Heart right ventricle (tissue), 16 donors: ENCODE measurements around the gene C19orf73. TPM values are rescaled to one million over a fixed set of nuclear protein-coding genes. Genes with fewer than 3 reads are reported as not detected.
"Not testable (repeated sequence)": the region's sequence is repeated elsewhere in the genome, so short reads cannot be mapped to it uniquely, and the experiment has no call there.

ENCODE experiments used
- ATAC-seq, 8 donors: fragments of 200-7000 bp; cut with Tn5 transposase; one replicate each; pipeline ENCODE4 v1.9.1; 2020; ENCODE audit warnings: mild to moderate bottlenecking in 8 of 8, moderate library complexity in 8 of 8, moderate number of reproducible peaks in 1 of 8
- DNase-seq, 2 donors: peaks; one replicate each; pipeline ENCODE4 v3.0.0-alpha.2; 2020
- H3K27ac ChIP-seq, 10 donors: fragments of 200-600 bp; sonication (generic) in 2 of 10; one replicate each; pipeline versions ENCODE4 v1.5.0 to v1.8.0; 2020 to 2022; ENCODE audit warnings: mild to moderate bottlenecking in 3 of 10
- H3K27me3 ChIP-seq, 7 donors: fragments of 200-600 bp; one replicate each; pipeline ENCODE4 v1.8.0; 2021 to 2022; ENCODE audit warnings: mild to moderate bottlenecking in 2 of 7
- H3K36me3 ChIP-seq, 9 donors: fragments of 200-600 bp; sonication (generic) in 1 of 9; one replicate each; pipeline versions ENCODE4 v1.5.0 to v1.8.0; 2020 to 2022; ENCODE audit warnings: mild to moderate bottlenecking in 2 of 9
- H3K4me1 ChIP-seq, 9 donors: fragments of 200-600 bp; sonication (generic) in 1 of 9; one replicate each; pipeline versions ENCODE4 v1.5.0 to v1.8.0; 2020 to 2022; ENCODE audit warnings: mild to moderate bottlenecking in 4 of 9
- H3K4me3 ChIP-seq, 10 donors: fragments of 200-600 bp; sonication (generic) in 2 of 10; one replicate each; pipeline versions ENCODE4 v1.5.0 to v1.8.0; 2020 to 2022; ENCODE audit warnings: mild to moderate bottlenecking in 7 of 10, moderate library complexity in 2 of 10
- H3K9me3 ChIP-seq, 11 donors: fragments of 200-600 bp in 10 of 11; sonication (generic) in 2 of 11; one replicate each; pipeline versions ENCODE4 v1.5.0 to v1.8.0; 2013 to 2022; ENCODE audit warnings: mild to moderate bottlenecking in 2 of 11, control low read depth in 1 of 11, moderate library complexity in 1 of 11
- WGBS, 2 donors: extraction: QIAGEN DNeasy Blood & Tissue Kit; methylation state at CpG; one replicate each; pipeline ENCODE4 v1.1.7; 2013; ENCODE audit warnings: inconsistent platforms in 1 of 2; 5-methylcytosine and 5-hydroxymethylcytosine counted together
- intact Hi-C, 10 donors: fragments of 100-400 bp; cut with DNase I; formaldehyde crosslinking; loops; one replicate each; pipeline versions ENCODE4 v1.11.1 to v1.14.2; 2022
- polyA plus RNA-seq, 2 donors: library from polyadenylated mRNA; stranded (reverse); fragments of 200-250 nt; gene quantifications; one replicate each; pipeline ENCODE4 v1.2.3, GENCODE V29; 2013
- total RNA-seq, 10 donors: library from RNA; stranded (reverse); fragmentation: NEBNext Ultra II Directional in 3 of 10; extraction: Animal tissue kit (Norgen Biotek cat#: 25700) in 3 of 10; gene quantifications; one replicate each; pipeline versions ENCODE4 v1.2.1 to v1.2.4, GENCODE V29; 2021 to 2023
- TF ChIP-seq, protein P1 (sequence below), 9 donors: fragments of 200-600 bp; sonication (generic) in 2 of 9; IDR thresholded peaks; one replicate each; pipeline versions ENCODE4 v1.5.0 to v1.8.0; 2021 to 2022; ENCODE audit warnings: antibody characterized with exemption in 9 of 9, mild to moderate bottlenecking in 5 of 9, moderate library complexity in 1 of 9
- donor health status: Arrhythmogenic right ventricular cardiomyopathy.
- donor health status: ischemic (EF 13 %, LVEDD 7.1; RV severe dilation, severe dysfunction).
- donor health status: healthy with polysubstance abuse.
- donor health status: DM: no; HTN: yes; CAD: no.
- donor health status: DM: no; HTN: no; CAD: no.
- donor health status: ischemic (EF 25% LVEDD 6.9; RV normal size, moderate dysfunction).
- donor health status: ischemic (EF 25% LVEDD 5.7; RV mildly dilated, moderate dysfunction).
- donor health status: healthy.
- donor health status: DM: yes; HTN: yes; CAD: no.
- donor health status: Ischemic cardiomyopathy.
- donor health status: ischemic (EF 35%, LVEDD 5.7; RV mildly dilated, moderate dysfunction).
- donor health status: nonischemic (EF 11% LVEDD 7.7; RV severe dilation, severe dysfunction).
- donor health status: DM: yes; HTN: yes; CAD: no.
- donor health status: PGD.
- donor health status: ischemic (EF 29% LVEDD 5.4; RV normal size, mild dysfunction).
- donor health status: nonischemic (EF 23%, LVEDD 6.1; RV moderate dilation, normal function).

Gene C19orf73
- total and polyA plus RNA-seq, 12 donors = 0.64 to 5.4 (median 1.2) TPM

GRCh38 chr19:49148044-49148682 lies 29.2 kb upstream of the C19orf73 start:
- Histone ChIP-seq H3K27ac (peak overlapping the region; percentile 63 to 97 (median 84)), H3K36me3 (no peaks in the 10 kb centered on the region), H3K4me1 (peaks cover 12 to 60% (median 49%) of the 10 kb centered on the region in 9 donors), H3K27me3 (peaks cover 0 to 43% (median 0%) of the 10 kb centered on the region in 7 donors), H3K4me3 (peak overlapping the region in 9 of 10 donors; percentile 62 to 91 (median 71)), H3K9me3 (no peaks in the 10 kb centered on the region)
- TF ChIP-seq, protein P1, sequence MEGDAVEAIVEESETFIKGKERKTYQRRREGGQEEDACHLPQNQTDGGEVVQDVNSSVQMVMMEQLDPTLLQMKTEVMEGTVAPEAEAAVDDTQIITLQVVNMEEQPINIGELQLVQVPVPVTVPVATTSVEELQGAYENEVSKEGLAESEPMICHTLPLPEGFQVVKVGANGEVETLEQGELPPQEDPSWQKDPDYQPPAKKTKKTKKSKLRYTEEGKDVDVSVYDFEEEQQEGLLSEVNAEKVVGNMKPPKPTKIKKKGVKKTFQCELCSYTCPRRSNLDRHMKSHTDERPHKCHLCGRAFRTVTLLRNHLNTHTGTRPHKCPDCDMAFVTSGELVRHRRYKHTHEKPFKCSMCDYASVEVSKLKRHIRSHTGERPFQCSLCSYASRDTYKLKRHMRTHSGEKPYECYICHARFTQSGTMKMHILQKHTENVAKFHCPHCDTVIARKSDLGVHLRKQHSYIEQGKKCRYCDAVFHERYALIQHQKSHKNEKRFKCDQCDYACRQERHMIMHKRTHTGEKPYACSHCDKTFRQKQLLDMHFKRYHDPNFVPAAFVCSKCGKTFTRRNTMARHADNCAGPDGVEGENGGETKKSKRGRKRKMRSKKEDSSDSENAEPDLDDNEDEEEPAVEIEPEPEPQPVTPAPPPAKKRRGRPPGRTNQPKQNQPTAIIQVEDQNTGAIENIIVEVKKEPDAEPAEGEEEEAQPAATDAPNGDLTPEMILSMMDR (IDR thresholded peaks at IDR 0.05) = no peak
- intact Hi-C loops = loop anchor here in 8 of 10 donors (2.0 to 5.0 kb wide), 5 partner anchors 29 to 51 kb away; partner anchors contain the start of genes LIN7B (in 2 of the 8), C19orf73 (in 1 of the 8) and PPFIA3 (in 1 of the 8)
- WGBS, 2 donors = 62% methylated on average over 11 of the region's 11 CpGs
- DNase-seq (peak in 1 of 2 donors; percentile 73), ATAC-seq (peak in 5 of 8 donors; percentile 8 to 24 (median 21))

DNA sequence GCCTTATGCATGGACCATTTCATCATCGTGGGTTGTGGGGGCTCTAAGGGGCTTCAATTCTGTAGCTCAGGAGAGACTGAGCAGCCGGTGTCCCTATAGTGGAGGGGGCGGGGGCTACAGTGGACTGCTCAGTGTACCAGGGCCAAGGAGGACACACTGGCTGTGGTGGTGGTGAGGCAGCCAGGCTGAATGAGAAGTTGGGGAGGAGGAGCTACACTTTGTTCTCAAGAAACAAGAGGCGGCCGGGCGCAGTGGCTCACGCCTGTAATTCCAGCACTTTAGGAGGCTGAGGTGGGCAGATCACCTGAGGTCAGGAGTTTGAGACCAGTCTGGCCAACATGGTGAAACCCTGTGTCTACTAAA lies 27.4 kb upstream of the C19orf73 start:
- H3K27me3 ChIP-seq = peaks cover 0 to 44% (median 0%) of the 10 kb centered on the region in 7 donors
- H3K36me3 ChIP-seq, H3K9me3 ChIP-seq, ATAC-seq, DNase-seq: not testable (repeated sequence)
- WGBS, 2 donors = 40 to 47% methylated on average over 7 of the region's 7 CpGs
- intact Hi-C loops = loop anchor here in 7 of 10 donors (5.0 kb wide), 4 partner anchors 34 to 51 kb away; partner anchors contain the start of gene LIN7B (in 2 of the 7)
- H3K4me1 ChIP-seq = peaks cover 11 to 60% (median 37%) of the 10 kb centered on the region in 9 donors
- peak overlapping the region in 4 of 10 donors; percentile 29 to 35 (median 33) for H3K4me3 ChIP-seq
- peak overlapping the region in 2 of 10 donors; percentile 10 to 16 for H3K27ac ChIP-seq

GRCh38 chr19:49145573-49146407 lies 26.8 kb upstream of the C19orf73 start:
- H3K27ac ChIP-seq = peak overlapping the region in 3 of 10 donors; percentile 10 to 21 (median 16)

GRCh38 chr19:49142866-49143335 lies 24.0 kb upstream of the C19orf73 start:
- TF ChIP-seq, protein P1 (IDR thresholded peaks at IDR 0.05) = no peak
- Histone ChIP-seq H3K27me3 (peaks cover 0 to 12% (median 0%) of the 10 kb centered on the region in 7 donors), H3K27ac (peak overlapping the region in 2 of 10 donors; percentile 29 to 35), H3K9me3 (no peaks in the 10 kb centered on the region), H3K4me1 (peaks cover 7 to 36% (median 17%) of the 10 kb centered on the region in 9 donors), H3K36me3 (no peaks in the 10 kb centered on the region), H3K4me3 (peak overlapping the region in 9 of 10 donors; percentile 43 to 61 (median 55))
- peak; percentile 90 to 99 (median 96) for ATAC-seq
- 2% methylated on average over 21 of the region's 21 CpGs for WGBS, 2 donors
- intact Hi-C loops = loop anchor here in 2 of 10 donors (2.0 to 5.0 kb wide), 2 partner anchors 44 to 46 kb away; no protein-coding TSS in a partner anchor
- DNase-seq = peak; percentile 90 to 95

More at GRCh38 chr19:49145573-49146407, 26.8 kb upstream of the C19orf73 start:
- Histone ChIP-seq H3K4me3 (peak overlapping the region in 7 of 10 donors; percentile 0 to 39 (median 34)), H3K27me3 (peaks cover 0 to 39% (median 0%) of the 10 kb centered on the region in 7 donors), H3K4me1 (peaks cover 7 to 54% (median 31%) of the 10 kb centered on the region in 9 donors), H3K9me3 (no peaks in the 10 kb centered on the region), H3K36me3 (no peaks in the 10 kb centered on the region)
- ATAC-seq = peak in 5 of 8 donors; percentile 6 to 26 (median 14)
- DNase-seq = peak; percentile 77 to 84
- intact Hi-C loops = loop anchor here in 8 of 10 donors (1.0 to 5.0 kb wide), 6 partner anchors 33 to 52 kb away; partner anchors contain the start of gene LIN7B (in 2 of the 8)
- TF ChIP-seq, protein P1 (IDR thresholded peaks at IDR 0.05) = peak; percentile 83 to 97 (median 94)
- 9% methylated on average over 28 to 30 of the region's 30 CpGs for WGBS, 2 donors
